ENCODE data around the gene RYR1.
"Not testable (repeated sequence)": the region's sequence is repeated elsewhere in the genome, so short reads cannot be mapped to it uniquely, and the experiment has no call there.

RYR1 gene

DNA sequence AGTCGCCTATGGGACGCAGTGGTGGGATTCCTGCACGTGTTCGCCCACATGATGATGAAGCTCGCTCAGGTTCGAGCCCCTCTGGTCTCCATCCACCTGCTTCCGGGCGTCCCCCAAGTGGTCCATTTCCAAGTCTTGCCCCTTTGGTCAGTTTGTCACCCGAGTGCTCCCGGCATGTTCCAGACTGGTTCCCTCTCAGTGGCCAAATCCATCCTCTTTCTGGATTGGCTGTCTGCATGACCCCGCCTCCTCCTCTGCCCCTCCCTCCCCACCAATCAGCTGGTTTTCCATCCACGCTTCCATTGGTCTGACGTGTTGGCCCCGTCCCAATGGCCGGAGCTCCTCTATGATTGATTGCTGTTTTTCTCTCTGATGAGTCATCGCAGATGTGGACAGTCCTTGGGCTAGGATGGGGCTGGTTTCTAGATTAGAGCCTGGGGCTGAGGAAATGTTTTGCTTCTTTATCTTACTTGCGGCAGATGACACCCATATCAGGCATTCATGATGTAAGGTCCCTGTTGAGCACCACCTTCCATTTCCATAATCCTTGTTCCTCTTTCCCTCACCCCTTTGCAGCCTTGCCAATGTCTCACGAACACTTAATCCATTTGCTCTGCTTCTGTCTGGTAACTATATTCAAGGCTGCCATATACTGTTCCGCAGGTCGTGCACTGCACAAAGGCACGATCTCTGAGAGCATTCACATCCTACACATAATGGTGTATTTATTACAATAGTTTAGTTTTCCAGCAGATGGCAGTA lies 110.5 kb downstream of the RYR1 start:
- DNase-seq, result peak; percentile 49 to 90 (median 77)
- intact Hi-C loops (cut with DNase I), result no loop called here

GRCh38 chr19:38544569-38545315 lies 111.3 kb downstream of the RYR1 start:
- no peak for DNase-seq
- intact Hi-C loops (cut with DNase I), result no loop called here

DNA sequence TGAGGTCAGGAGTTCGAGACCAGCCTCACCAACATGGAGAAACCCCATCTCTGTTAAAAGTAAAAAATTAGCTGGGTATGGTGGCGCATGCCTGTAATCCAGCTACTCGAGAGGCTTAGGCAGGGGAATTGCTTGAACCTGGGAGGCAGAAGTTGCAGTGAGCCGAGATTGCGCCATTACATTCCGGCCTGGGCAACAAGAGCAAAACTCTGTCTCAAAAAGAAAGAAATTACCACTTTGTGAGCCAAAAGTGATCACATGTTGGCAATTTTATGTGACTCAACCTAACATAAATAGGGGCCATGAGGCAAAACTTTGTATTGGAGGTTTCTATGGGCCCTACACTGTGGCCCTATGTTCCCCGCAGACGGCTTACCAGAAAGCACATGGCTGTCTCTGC lies 112.1 kb downstream of the RYR1 start:
- intact Hi-C loops (cut with DNase I), result no loop called here
- no peak for DNase-seq

DNA sequence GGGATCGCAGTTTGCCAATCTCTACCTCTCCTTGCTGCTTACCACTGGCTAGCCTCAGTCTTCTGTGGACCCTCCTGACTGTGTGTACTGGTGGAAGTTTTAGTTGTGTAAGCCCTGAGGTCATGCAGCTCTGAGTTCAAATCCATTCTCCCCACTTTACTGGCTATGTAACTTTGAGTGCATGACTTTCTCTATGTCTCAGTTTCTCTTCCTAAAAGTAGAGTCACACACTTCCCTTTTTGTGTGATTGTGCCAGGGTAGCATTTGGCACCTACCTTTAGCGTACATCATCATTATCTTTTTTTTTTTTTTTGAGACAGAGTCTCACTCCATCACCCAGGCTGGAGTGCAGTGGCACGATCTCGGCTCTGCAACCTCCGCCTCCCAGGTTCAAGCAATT lies 113.9 kb downstream of the RYR1 start:
- intact Hi-C loops (cut with DNase I), result no loop called here
- DNase-seq, result no peak

DNA sequence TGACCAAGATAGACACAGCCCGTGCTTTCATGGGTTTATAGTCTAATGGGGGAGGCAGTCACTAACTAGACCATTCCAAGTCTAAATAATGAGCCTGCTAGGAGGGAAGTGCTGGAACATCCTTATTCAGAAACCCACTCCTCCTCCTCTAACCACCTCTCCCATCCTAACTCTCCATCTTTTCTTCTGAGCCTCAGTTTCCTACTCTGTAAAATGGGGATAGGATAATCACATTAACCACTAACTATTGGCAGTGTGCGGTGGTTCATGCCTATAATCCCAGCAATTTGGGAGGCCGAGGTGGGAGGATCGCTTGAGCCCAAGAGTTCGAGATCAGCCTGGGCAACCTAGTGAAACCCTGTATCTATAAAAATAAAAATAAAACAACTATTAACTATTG lies 115.6 kb downstream of the RYR1 start:
- intact Hi-C loops (cut with DNase I), result no loop called here
- no peak for DNase-seq

DNA sequence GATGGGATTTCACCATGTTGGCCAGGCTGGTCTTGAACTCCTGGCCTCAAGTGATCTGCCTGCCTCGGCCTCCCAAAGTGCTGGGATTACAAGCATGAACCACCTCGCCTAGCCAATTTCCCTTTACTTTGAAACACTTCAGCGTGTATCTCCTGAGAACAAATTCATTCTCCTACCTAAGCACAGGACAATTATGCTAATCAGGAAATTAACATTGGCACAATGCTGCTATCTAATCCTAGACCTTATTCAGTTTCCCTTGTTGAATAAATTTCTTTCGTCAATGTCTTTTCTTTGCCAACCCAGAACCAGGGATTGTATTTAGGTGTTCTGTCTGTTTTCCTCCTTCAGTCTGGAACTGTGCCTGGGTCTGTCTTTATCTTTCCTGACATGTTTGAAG lies 116.5 kb downstream of the RYR1 start:
- intact Hi-C loops (cut with DNase I), result no loop called here
- peak in 1 of 42 donors; percentile 16 for DNase-seq

DNA sequence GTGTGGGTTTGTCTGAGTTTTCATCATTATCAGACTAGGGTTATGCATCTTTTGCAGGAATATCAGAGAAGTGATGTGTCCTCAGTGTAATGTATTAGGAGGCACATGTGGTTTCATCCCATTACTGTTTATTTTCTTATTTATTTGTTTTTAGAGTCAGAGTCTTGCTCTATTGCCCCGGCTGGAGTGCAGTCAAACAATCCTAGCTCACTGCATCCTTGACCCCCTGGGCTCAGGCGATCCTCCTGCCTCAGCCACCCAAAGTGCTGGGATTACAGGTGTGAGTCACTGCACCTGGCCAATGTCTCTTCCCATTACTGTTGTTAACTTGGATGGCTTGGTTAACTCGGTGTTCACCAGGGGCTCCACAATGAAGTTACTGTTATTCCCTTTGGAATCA lies 116.9 kb downstream of the RYR1 start:
- DNase-seq, result no peak
- intact Hi-C loops (cut with DNase I), result no loop called here

GRCh38 chr19:38551450-38551813 lies 117.9 kb downstream of the RYR1 start:
- intact Hi-C loops (cut with DNase I), result no loop called here
- no peak for DNase-seq

DNA sequence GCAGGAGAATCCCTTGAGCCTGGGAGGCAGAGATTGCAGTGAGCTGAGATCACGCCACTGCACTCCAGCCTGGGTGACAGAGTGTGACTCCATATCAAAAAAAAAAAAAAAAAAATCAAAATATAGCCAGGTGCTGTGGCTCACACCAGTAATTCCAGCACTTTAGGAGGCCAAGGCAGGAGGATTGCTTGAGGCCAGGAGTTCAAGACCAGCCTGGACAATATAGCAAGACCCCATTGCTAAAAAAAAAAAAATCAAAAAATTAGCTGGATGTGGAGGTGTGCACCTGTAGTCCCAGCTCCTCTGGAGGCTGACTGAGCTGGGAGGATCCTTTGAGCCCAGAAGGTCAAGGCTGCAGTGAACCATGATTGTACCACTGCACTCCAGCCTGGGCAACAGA lies 119.7 kb downstream of the RYR1 start:
- DNase-seq; intact Hi-C loops (cut with DNase I): not testable (repeated sequence)

DNA sequence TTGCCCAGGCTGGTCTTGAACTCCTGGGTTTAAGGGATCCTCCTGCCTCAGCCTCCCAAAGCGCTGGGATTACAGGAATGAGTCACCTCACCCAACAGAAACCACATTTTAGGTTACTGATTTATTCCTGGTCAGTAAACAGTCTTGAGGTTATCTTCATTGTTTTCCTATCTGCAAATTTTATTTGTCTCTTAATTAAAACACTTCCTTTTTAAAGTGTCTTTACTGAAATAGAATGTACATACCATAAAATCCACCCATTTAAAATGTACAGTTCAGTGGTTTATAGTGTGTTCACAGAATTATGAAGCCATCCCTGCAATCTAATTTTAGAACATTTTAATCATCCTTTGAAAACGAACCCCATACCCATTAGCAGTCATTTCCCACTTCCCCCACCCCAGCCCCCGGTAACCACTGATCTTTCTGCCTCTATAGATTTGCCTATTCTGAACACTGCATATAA lies 121.2 kb downstream of the RYR1 start:
- no peak for DNase-seq
- intact Hi-C loops (cut with DNase I), result no loop called here

GRCh38 chr19:38555200-38555599 lies 121.7 kb downstream of the RYR1 start:
- DNase-seq, result no peak
- intact Hi-C loops (cut with DNase I), result no loop called here

DNA sequence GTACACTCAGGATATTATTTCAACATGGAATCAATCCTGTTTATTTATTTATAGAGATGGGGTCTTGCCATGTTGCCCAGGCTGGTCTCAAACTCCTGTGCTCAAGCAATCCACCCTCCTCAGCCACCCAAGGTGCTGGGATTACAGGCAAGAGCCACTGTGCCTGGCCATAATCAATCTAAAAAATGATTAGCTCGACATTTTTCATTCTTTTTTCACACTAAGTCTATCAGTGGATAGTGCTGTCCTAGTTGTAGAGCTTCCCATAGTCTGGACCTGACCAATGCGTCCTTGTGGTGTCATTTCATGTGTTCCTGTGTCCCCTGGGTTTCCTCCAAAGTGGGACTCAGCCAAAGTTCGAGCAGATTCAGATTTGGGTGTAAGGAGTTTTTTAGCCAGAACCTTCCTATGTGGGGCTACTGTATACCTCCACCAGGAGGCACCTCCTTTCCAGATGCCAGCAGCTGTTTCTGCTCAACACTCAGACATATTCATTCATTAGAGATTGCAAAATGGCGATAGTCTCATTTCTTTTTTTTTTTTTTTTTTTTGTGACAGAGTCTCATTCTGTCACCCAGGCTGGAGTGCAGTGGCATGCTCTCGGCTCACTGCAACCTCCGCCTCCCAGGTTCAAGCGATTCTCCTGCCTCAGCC lies 123.2 kb downstream of the RYR1 start:
- DNase-seq, result no peak
- intact Hi-C loops (cut with DNase I), result no loop called here

- DNase-seq, result no peak
Measured at GRCh38 chr19:38557205-38557799, 123.8 kb downstream of the RYR1 start.

DNA sequence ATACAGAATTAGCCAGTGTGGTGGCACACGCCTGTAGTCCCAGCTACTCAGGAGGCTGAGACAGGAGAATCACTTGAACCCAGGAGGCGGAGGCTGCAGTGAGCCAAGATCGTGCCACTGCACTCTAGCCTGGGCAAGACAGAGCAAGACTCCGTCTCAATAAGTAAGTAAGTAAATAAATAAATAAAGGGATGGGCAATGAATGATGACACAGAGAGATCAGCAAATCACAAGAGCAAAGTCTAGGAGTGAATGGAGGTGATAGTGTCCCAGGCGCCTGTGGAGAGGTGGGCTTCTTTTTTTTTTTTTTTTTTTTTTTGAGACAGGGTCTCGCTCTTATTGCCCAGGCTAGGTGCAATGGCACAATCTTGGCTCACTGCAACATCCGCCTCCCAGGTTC lies 125.4 kb downstream of the RYR1 start:
- DNase-seq; intact Hi-C loops (cut with DNase I): not testable (repeated sequence)

More at GRCh38 chr19:38557205-38557799, 123.8 kb downstream of the RYR1 start:
- intact Hi-C loops (cut with DNase I), result no loop called here

GRCh38 chr19:38559428-38560401 lies 126.2 kb downstream of the RYR1 start:
- intact Hi-C loops (cut with DNase I), result no loop called here
- no peak for DNase-seq

GRCh38 chr19:38561053-38561606 lies 127.6 kb downstream of the RYR1 start:
- no peak for DNase-seq
- intact Hi-C loops (cut with DNase I), result no loop called here

GRCh38 chr19:38561658-38562057 lies 128.2 kb downstream of the RYR1 start:
- intact Hi-C loops (cut with DNase I), result no loop called here
- DNase-seq, result no peak

- no peak for DNase-seq
- intact Hi-C loops (cut with DNase I), result no loop called here
Measured at GRCh38 chr19:38562096-38562495, 128.6 kb downstream of the RYR1 start.
